GM03348 (cell line): ENCODE data around the gene EVC2.

Experiments
- DNase-seq: peaks from one replicate; pipeline ENCODE4 v3.0.0; 2012; ENCODE audit warnings: low spot score

The EVC2 gene

DNA sequence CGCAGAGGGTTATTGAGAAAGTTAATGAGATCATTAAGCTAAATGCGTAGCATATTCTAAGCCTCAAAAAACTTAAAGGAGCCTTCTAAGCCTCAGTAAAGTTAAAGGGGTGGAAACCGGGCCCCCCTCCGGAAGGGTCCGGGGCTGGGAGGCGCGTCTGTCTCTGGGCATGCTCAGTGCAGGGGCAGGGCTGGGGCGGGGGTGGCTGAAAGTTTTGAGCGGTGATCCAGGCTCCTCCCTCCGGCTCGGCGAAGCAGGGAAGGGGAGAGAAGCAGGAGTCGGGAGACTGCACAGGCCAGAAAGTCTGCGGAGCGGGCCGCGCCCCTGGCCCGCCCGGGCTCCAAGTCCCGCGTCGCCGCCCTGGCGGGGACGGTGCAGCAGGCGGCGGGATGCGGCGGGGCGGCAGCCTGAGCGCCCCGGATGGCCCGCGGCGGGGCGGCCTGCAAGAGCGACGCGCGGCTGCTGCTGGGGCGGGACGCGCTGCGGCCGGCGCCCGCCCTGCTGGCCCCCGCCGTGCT is 2.7 kb upstream of the EVC2 start, which contains the start of gene EVC:
Gene EVC, plus strand, starts transcription at position 241 of the 518 bp plus-strand sequence. Its CDS starts 180 bp downstream, at position 421.
- peak; percentile 97 for DNase-seq

DNA sequence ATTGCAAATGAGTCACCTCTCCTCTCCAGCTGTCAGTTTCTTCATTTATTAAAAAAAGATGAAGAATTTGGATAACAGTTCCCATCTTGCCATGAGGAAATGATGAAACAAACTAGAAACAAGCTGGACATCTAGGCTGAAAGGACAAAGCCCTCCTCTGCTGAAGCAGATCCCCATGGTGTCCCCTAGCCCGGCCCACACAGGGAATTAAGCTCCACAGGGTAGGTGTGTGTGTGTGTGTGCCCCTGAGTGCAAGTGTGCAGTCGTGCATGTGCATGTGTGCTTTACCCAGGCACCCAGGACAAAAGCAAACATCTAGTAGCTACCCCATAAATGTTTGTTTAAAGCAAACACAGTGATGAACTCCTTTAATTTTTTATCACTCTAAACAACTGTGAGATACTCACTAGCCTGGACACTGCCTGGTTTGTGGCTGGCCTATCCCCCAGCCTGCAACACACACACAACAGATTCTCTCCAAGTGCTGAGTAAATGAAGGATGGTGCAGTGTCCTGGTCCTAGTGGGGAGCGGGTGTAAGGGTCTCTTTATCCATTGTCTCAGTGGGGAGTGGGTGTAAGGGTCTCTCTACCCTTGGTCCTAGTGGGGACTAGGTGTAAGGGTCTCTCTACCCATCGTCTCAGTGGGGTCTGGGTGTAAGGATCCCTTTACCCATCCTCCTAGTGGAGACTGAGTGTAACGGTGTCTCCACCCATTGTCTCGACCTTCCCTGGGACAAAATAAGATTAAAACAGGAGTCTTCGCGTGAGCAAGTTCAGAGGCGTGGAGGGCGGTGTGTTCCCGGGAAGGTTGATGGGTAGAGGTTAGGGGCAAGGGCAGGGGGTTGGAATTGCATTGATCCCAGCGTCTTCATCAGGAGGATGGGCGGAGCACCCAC is 2.0 kb upstream of the EVC2 start:
- peak; percentile 64 for DNase-seq

DNA sequence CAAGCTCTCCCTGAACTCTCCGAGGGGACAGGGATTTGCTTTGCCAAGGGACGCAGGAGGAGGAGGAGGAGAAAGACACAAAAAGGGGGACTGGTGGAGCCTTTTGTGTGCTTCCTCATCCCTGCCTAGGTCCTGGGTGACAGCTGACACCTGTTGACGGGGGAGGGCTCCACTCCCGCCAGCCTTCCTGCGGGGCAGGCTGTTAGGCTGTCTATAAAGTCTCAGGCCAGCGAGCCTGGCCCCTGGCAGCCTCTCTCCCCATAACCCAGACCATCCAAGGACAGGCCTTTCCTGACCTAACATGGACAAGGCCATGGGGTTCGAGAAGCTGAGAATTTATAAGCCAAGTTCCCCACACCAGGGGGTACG is 832 bp upstream of the EVC2 start:
- no peak for DNase-seq

DNA sequence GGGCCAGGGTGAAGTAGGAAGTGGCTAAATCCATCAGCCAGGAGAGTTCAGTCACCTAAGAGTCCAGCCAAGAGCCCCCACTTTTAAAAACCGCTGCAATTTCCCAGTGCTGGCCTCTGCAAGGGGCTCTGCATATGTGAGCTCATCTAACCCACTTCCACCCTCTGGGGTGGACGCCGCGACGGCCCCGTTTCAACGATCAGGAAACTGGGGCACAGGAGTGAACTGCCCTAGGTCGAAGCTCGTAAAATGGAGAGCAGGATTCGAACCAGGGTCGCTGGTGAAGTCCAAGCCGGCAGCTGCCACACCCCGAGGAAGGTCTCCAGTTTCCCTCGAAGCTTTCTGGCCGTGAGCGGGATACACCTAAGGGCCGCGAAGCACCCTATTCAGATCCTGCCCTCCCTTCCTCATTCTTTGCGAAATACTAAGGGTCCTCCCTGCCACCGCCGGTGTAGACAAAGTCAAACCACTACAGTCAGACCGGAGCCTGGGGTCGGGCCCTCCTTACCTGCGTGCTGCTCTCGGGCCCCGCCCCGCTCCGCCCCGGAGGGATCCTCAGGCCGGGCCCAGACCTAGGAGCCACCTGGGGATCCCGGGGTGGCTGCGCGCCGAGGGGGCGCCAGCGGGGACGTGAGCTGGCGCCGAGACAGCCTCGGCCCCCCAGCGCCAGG is 446 bp downstream of the EVC2 start:
- peak; percentile 32 for DNase-seq

DNA sequence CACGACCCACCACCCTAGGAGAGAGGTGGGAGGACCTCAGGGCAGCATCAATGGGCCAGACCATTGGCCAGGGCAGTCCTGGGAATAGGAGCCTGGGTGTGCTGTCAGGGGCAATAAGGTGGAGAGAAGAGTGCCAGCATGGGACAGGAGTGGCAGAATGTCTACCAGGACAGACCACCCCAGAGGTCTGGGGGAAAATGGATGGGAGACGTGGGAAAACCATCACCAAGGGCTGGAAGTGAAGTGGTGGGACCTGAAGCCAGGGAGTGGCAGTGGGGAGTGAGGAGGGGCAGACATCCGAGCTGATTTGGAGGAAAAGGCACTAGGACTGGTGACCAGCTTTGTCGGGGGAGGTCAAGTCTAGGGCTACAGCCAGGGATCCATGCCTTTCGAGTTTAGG is 993 bp downstream of the EVC2 start:
- no peak for DNase-seq

DNA sequence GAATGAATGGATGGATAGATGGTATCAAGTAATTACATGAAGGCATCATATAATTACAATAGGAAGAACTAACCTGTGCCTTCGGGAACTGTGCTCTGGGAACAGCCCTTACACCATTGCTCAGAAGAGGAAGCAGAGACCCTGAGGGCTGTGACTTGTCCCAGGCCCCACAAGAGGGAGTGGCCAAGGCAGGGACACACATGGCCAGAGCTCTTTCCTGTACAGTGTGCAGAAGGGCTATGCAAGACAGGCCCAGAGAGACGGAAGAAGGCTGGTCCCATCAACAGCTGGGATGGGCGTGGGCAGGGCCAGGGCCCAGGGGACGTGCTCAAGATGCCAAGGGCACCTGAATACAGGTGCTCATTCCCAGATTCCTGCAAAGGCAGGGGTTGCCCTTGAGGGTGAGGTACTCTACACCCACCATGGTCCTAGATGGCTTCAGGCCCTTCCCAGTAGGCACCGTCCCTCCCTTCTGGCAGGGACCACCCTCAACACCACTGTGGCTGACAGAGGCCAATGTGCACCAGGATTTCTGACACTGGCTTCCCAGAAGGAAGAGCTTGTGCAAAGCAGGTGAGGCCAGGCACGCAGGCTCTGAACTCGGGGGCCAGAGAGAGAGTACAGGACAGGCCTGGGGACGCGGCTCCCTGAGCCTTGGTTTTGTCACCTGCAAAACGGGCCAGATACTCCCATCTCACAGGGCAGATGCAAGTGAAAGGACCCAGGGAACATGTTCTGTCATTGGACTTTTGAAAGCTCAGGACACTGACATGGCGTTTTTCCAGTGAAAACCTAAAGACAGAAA is 1.7 kb downstream of the EVC2 start:
- no peak for DNase-seq

DNA sequence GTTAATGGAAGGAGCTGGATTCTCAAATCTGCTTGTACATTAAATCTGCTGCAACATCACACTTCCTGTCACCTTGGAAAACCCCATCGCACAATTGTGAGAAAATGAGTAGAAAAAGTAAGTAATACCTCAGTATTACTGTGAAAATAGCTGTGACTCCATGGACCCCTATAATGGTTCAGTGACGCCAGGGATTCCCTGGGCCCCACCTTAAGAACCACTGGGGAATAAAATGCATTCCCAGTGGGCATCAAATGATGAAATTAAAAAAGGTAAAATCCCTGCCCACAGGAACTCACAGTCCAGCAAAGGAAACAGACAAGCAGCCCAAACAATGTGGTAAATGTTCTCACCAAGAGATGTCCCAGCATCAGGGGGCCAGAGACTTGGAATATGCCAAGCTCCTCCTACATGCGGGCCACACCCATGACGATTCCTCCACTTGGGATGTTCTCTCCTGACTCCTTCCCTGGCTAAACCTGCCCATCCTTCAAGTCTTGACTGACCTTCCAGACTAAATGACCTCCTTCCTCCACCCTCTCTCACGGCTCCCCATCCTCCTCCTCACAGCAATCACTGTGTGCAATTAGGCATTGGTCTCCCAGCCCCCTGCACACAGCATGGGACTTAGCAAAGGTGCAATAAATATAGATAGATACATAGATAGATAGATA is 2.6 kb downstream of the EVC2 start:
- no peak for DNase-seq

DNA sequence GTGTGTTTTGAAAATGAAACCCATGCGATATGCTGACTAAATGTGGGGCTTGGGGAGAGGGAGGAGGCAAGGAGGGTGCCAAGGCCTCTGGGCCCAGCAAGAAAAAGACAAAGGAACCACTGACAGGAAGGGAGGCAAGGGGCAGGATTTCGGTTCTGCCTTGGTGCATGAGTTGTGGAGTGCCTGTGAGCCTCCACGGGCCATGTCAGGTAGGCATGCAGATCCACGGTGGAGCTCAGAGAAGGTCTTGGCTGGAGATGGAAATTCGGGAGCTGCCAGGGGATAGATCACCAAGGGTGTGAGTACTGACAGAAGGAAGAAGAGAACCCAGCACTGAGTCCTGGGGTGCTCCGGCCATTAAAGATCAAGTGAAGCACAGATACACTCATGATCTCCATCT is 4.1 kb downstream of the EVC2 start:
- DNase-seq = no peak

DNA sequence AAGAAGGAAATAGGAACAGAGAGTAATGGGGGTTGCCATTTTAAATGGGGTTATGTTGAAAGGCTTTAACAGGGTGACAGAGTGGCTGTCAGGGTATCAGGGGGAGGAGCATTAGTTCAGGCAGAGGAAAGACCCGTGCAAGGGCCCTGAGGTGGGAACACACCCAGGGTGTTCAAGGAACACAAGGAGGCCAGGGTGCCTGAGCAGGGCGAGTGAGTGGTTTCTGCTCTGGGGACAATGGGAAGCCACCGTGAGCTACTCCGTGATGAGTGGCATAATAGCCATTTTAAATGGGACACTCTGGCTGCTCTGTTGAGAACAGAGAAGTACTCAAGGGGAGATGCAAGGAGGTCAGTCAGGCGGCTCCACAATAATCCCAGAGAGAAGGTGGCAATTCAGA is 4.5 kb downstream of the EVC2 start:
- no peak for DNase-seq

DNA sequence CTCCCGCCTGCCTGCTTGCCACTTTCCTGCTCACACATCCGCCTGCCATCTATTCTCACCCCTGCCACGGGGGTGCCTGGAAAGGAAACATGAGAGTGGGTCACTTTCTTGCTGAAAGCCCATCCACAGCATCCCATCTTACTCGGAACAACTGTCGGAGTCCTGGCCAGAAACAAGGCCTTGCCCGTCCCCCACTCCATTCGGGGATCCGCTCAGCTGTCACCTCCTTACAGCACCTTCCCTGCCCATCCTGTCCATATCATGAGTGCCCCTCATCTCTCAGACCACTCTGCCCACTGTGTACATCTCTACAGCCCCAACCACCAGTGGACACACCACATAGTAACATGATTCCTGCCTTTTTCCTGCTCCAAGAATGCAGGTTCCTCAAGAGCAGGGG is 6.4 kb downstream of the EVC2 start:
- DNase-seq = no peak

DNA sequence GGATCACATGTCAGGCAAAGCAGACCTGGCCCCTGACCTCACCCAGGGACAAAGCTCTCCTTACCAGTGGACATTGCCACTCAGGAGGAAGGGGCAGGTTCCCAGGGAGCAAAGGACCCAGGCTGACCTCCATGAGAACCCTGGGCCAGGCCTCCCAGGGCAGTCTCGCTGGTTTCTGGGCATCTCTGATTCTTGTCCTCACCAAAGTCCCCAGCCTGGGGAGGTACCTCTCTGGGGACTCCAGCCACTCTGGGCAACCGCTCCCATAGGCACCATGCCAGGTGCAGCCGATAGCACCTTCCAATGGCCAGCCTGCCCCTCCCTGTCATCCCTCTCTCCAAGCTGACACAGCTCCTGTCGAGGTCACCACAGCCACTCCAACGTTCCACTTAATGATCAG is 7.9 kb downstream of the EVC2 start:
- DNase-seq = no peak

DNA sequence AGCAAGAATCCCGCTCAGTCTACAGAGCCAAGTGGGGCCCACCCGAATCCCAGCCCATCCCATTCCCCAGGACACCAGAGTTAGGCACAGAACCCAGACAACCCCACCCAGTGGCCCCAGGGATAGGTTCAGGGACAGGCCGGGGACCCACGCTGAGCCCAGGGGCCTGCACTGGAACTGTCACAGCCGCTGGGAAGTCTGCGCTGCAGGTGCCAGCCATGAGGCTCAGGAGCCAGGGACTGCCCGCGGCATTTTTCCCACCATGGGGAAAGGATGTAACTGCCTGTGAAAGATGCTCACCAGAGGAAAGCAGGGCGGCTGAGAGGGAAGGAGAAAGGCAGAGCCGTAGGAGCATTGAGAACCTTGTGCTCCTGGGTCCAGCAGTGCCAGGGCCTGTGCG is 12.0 kb downstream of the EVC2 start:
- DNase-seq = no peak

DNA sequence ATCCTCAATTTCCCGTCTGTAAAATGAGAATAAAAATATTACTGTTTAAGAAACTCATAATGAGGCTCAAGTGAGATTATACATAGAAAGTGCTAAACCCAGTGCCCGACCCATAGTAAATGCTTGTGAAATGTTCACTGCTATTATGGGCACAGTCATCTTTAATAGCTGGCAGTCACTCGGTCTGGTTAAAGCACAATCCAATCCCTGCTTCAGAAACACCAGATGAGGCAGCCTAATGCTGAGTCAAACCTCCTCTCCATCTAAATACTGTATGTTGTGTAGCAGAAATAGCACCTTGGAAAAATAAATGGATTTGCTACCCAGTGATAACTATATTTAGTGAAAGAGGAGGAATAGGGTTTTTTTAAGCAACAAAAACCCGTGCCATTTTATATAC is 14.5 kb downstream of the EVC2 start:
- DNase-seq = no peak

DNA sequence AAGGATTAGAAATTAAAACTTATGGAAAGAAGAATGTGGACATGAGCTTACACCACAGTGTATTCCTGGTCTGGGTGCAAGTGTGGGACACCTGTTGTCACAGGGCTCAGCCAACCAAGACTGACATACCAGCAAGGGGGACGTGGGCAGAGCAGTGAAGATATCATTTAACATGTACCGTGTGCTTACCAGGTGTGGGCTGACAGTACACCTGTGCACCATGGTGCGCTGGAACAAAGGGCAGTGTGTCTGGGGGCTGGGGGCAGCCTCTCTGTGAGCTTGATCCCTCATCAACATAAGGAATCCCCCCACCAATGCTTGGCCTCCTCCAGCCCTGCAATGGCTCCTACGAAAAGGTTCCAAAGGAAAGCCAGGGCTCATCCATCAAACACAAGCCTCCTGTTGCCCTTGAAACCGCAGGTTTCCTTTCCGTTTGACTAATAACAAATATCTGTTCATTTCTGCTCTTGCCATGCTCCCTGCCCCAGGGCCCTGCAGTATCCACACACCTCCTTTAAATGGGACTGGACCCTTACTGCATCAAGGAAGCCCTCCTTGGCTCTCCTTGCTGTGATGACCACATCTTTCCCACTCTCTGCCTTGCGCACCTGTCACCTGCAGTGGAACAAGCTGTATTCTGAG is 16.7 kb downstream of the EVC2 start:
- DNase-seq = no peak

DNA sequence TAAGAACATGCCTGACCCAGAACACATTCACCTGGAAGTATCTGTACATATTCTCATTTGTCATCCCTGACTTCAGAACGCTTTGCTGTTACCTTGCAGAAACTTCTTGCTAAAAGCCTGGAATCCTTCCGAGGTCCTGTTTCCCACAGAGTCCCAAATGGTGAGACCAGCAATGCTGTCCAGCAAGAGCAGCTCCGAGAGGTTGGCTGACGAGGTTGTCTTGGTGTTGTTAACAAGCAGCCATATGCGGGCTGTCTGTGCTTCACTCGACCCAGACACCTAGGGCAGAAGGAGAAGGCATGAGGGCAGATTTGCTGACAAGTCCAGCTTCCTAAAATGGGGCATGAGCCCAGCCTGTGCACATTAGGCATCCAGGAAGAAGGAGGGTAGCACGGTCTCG is 19.3 kb downstream of the EVC2 start:
- no peak for DNase-seq

DNA sequence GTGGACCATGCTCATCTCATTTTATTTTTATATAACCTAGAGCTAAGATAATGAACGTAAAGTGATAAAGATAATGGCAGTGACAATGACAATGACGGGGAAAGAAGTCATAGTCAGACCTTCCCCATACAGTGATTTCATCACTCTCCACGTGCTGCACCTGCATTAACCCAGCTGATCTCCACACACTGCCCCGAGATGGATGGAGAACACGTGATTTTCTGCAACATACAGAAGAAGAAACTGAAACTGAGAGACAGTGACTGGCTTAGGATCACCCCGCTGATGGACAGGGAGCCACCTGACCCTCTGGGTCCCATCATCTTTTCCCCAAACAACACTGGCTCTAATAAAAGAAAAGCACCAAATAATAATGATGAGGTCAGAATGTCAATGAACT is 22.0 kb downstream of the EVC2 start:
- DNase-seq = no peak

DNA sequence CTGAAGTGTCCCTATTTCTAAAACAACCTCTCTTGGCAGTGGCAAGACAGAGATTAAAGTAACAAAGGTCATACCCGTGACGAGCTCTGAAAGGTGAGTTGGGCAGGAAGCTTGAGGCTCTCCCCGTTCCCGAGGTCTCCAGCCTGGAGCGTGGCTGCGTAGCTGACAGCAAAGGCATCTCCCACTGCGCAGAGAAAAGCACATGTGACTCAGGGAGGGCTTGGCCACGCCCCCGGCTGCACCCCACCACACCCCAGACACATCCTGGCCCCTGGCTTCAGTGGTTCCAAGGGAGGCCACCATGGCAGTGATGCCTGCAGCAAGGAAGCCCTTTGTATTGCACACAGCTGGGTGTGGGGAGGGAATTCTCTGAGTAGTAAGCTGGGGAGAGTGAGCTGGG is 23.1 kb downstream of the EVC2 start:
- no peak for DNase-seq

DNA sequence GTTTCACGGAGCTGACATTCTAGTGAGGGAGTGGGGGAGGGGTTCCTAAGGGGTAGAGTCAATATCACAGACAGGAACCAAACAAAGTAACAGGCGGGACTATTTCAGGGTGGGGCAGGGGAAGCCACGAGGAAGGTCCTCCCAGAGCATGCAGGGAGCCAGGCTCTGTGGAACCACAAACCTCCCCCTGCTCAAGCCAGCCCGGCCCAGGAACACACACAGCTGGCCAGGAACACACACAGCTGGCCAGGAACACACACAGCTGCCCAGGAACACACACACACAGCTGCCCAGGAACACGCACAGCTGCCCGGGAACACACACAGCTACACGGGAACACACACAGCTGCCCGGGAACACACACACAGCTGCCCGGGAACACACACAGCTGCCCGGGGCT is 24.8 kb downstream of the EVC2 start:
- DNase-seq = no peak

DNA sequence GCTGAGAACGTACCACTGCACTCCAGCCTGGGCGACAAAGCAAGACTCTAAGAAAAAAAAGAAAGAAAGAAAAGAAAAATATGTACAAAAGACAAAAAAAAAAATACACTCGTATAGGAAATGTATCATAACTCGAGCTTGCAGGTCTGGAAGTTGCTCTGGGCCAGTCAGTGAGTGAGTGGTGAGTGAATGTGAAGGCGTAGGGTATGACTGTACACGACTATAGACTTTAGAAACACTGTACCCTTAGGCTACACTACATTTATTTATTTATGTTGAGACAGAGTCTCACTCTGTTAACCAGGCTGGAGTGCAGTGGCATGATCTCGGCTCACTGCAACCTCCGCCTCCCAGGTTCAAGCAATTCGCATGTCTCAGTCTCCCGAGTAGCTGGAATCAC is 29.4 kb downstream of the EVC2 start:
- DNase-seq = no peak

DNA sequence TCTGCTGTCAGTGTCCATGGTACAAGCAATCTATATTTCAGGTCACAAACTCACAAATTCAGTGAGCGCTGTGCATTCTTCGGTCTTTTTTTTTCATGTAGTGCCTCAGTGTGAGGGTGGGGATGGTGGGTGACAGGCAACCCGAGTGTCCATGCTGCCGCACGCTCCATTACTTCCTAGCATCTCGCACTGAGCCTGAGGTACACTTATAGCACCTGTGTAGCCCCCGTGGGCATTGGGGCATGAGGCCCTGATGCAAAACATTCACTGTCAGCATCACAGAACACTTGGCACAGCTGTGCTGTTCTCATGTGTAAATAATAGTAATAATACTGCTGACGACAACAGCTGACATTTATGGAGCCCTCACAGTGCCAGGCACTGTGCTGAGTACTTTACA is 31.6 kb downstream of the EVC2 start:
- no peak for DNase-seq

DNA sequence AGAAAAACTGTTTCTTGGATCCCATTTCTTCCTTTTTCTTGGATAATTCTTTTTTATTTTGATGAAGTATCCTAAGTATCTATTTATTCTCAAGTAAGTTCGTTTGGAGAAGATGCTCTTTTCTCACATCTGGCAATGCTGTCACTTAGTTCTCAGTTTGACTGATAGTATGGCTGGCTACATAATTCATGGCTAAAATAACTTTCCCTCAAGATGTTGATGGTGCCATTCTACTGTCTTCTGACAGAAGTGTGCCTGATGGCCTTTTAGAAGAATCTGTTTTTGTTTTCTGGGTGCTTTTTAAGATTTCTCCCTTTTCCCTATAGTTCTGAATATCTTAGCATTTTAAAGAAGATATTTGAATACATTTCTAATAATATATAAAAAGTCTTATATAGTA is 41.6 kb downstream of the EVC2 start:
- DNase-seq = no peak

DNA sequence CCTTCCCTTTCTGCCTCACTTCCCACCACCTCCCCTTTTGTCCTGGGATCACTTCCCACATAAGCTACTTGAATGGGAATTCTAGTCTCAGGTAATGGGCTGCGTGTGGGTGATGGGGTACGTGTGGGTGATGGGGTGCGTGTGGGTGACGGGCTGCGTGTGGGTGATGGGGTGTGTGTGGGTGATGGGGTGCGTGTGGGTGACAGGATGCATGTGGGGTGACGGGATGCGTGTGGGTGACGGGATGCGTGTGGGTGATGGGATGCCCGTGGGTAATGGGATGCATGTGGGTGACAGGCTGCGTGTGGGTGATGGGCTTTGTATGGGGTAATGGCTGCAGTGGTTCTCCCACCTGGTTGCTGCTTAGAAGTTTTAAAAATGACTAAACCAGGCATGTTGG is 43.6 kb downstream of the EVC2 start:
- DNase-seq = no peak
